Right lobe of liver (tissue), 6 donors: ENCODE data around the gene KLF11. TPM values are rescaled to one million over a fixed set of nuclear protein-coding genes. Genes with fewer than 3 reads are reported as not detected.

Experiments
- ATAC-seq, 4 donors: fragments of 200-7000 bp; cut with Tn5 transposase; one replicate each; pipeline ENCODE4 v1.9.1; 2020; ENCODE audit warnings: mild to moderate bottlenecking in 4 of 4, moderate library complexity in 4 of 4
- DNase-seq, 3 donors: peaks; one replicate each; pipeline ENCODE4 v3.0.0-alpha.2; 2020
- H3K27ac ChIP-seq, 3 donors: fragments of 200-600 bp; one replicate each; pipeline ENCODE4 v1.8.0; 2022
- H3K27me3 ChIP-seq, 2 donors: fragments of 200-600 bp; one replicate each; pipeline ENCODE4 v1.8.0; 2022
- H3K36me3 ChIP-seq, 4 donors: fragments of 200-600 bp; sonication (generic) in 1 of 4; one replicate each; pipeline versions ENCODE4 v1.5.1 to v1.8.0; 2017 to 2022; ENCODE audit warnings: control low read depth in 1 of 4
- H3K4me1 ChIP-seq, 4 donors: fragments of 200-600 bp; sonication (generic) in 1 of 4; one replicate each; pipeline versions ENCODE4 v1.5.1 to v1.8.0; 2017 to 2022; ENCODE audit warnings: control low read depth in 1 of 4
- H3K4me3 ChIP-seq, 3 donors: fragments of 200-600 bp; one replicate each; pipeline ENCODE4 v1.8.0; 2022
- H3K9me3 ChIP-seq, 4 donors: fragments of 200-600 bp; sonication (generic) in 1 of 4; one replicate each; pipeline versions ENCODE4 v1.5.1 to v1.8.0; 2017 to 2022; ENCODE audit warnings: control low read depth in 1 of 4
- POLR2A ChIP-seq: fragments of 450-650 bp; IDR thresholded peaks from one replicate; pipeline ENCODE4 v1.6.1; 2017; ENCODE audit warnings: antibody characterized with exemption, mild to moderate bottlenecking
- WGBS: methylation state at CpG from one replicate; pipeline ENCODE4 v1.1.6; 2018; ENCODE audit warnings: low coverage, low lambda C conversion rate; ENCODE audit not compliant: insufficient coverage; ENCODE audit errors: missing lambda C conversion rate; 5-methylcytosine and 5-hydroxymethylcytosine counted together
- intact Hi-C, 2 donors: fragments of 100-400 bp; cut with DNase I; formaldehyde crosslinking; loops; one replicate each; pipeline versions ENCODE4 v1.11.2 to v1.14.1; 2022
- total RNA-seq, 6 experiments: library from RNA; depleted of rRNA in 2 of 6; stranded (reverse); fragments of >200 nt in 2 of 6; fragmentation: NEBNext Ultra II Directional in 3 of 6; extraction: Animal tissue kit (Norgen Biotek cat#: 25700) in 3 of 6; gene quantifications; one replicate each; pipeline versions ENCODE4 v1.1.0 to v1.2.4, GENCODE V29; 2016 to 2023
- TF ChIP-seq, protein P1 (sequence below), 4 donors: fragments of 200-600 bp in 3 of 4; fragments of 450-650 bp in 1 of 4; IDR thresholded peaks; one replicate each; pipeline versions ENCODE4 v1.5.1 to v1.8.0; 2016 to 2022; ENCODE audit warnings: antibody characterized with exemption in 4 of 4, mild to moderate bottlenecking in 2 of 4
- donor health status: DM: no; HTN: yes; CAD: no.
- donor health status: DM: no; HTN: no; CAD: no.
- donor health status: DM: no; HTN: no; CAD: no.
- donor health status: DM: no; HTN: yes; CAD: no.
- donor health status: DM: no; HTN: yes; CAD: no.

Gene KLF11
- total RNA-seq, 6 experiments from 2014 or later: 10.9 to 40.1 (median 27.8) TPM

DNA sequence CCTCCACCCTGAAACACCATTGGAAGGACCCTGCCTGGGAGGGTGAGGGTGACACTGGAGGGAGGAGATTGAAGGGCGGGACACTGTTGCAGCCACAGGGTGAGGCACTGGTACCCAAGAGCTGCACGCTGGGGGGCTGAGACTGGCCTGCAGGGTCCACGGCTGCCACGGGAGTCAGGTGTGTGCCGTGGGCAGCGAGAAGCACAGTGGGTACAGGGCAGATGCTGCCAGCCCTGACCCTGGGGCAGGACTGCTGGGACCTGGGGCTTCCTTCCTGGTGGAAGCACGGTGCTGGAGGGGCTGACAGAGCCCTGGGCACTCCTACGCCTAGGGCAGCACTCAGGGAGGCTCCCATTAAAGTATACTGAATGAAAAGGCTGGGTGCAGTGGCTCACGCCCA lies 20.2 kb downstream of the KLF11 start:
- Histone ChIP-seq H3K4me3 (no peak overlapping the region), H3K36me3 (no peaks in the 10 kb centered on the region), H3K4me1 (no peaks in the 10 kb centered on the region), H3K27me3 (no peaks in the 10 kb centered on the region), H3K27ac (no peak overlapping the region), H3K9me3 (no peaks in the 10 kb centered on the region)
- ATAC-seq (no peak), DNase-seq (peak in 1 of 3 donors; percentile 34)
- 73% methylated on average over 3 of the region's 9 CpGs for WGBS
- intact Hi-C loops: no loop called here
- no peak for TF ChIP-seq POLR2A
- TF ChIP-seq, protein P1, sequence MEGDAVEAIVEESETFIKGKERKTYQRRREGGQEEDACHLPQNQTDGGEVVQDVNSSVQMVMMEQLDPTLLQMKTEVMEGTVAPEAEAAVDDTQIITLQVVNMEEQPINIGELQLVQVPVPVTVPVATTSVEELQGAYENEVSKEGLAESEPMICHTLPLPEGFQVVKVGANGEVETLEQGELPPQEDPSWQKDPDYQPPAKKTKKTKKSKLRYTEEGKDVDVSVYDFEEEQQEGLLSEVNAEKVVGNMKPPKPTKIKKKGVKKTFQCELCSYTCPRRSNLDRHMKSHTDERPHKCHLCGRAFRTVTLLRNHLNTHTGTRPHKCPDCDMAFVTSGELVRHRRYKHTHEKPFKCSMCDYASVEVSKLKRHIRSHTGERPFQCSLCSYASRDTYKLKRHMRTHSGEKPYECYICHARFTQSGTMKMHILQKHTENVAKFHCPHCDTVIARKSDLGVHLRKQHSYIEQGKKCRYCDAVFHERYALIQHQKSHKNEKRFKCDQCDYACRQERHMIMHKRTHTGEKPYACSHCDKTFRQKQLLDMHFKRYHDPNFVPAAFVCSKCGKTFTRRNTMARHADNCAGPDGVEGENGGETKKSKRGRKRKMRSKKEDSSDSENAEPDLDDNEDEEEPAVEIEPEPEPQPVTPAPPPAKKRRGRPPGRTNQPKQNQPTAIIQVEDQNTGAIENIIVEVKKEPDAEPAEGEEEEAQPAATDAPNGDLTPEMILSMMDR (IDR thresholded peaks at IDR 0.05): no peak

DNA sequence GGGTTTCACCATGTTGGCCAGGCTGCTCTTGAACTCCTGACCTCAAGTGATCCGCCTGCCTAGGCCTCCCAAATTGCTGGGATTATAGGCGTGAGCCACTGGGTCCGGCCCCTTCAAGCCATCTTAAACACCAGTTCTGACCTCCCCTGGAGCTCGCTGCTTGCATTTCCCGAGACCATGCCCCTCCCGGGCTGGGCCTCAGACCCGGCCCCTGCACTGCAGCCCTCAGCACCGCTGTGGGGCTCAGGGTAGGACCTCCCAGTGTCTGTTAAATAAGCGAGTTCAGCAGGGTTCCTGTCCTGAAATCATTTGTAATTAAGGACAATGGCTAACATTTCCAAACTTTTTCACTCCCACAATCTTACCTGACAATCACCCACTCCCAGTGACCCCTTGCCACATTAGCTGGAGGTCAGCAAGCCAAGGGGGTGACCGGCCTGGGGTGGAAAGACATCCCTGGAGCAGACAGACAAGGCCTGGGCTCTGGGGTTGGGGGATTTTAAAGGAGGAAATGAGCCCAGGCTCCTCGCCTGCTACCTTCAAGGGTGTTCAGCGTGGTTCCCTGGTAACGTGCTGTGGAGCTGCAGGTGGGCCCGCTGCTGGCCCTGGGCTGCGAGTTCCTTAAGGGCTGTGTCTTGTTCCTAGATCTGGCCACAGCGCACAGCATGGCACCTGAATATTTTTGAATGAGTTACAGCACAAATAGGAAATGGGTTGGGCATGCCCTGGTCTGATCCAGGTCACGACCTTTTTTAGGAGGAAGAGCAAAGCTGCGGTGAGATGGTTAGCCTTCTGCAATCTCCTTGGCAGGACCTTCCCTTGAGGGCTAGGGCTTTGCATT lies 21.8 kb downstream of the KLF11 start:
- H3K4me1 ChIP-seq: no peaks in the 10 kb centered on the region
- TF ChIP-seq, protein P1 (IDR thresholded peaks at IDR 0.05): no peak
- no peak for TF ChIP-seq POLR2A
- H3K27me3 ChIP-seq: no peaks in the 10 kb centered on the region
- 83% methylated on average over 6 of the region's 18 CpGs for WGBS
- no peak for ATAC-seq
- H3K36me3 ChIP-seq: no peaks in the 10 kb centered on the region
- no peak overlapping the region for H3K4me3 ChIP-seq
- peak in 1 of 3 donors; percentile 33 for DNase-seq
- intact Hi-C loops: no loop called here
- H3K27ac ChIP-seq: no peak overlapping the region
- no peaks in the 10 kb centered on the region for H3K9me3 ChIP-seq

DNA sequence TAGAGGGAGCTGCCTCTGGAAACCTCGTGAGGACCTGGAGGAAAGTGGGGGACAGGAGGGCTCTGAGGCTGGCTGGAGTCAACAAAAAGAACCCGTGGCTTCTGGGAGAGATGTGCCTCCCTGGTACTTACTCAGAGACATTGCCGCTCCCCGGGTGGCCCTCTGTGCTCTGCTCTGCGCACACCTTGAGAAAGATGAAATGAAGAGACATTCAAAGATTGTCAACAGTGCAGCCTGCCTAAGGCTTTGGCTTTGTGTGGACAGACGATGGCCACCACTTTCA lies 22.4 kb downstream of the KLF11 start:
- Histone ChIP-seq H3K27me3 (no peaks in the 10 kb centered on the region), H3K9me3 (no peaks in the 10 kb centered on the region), H3K4me3 (no peak overlapping the region), H3K36me3 (no peaks in the 10 kb centered on the region), H3K27ac (no peak overlapping the region), H3K4me1 (no peaks in the 10 kb centered on the region)
- TF ChIP-seq POLR2A: no peak
- TF ChIP-seq, protein P1 (IDR thresholded peaks at IDR 0.05): no peak
- WGBS: no CpG with 5 or more reads among the region's 6 CpGs
- ATAC-seq: no peak
- DNase-seq: peak in 1 of 3 donors; percentile 15
- intact Hi-C loops: no loop called here

DNA sequence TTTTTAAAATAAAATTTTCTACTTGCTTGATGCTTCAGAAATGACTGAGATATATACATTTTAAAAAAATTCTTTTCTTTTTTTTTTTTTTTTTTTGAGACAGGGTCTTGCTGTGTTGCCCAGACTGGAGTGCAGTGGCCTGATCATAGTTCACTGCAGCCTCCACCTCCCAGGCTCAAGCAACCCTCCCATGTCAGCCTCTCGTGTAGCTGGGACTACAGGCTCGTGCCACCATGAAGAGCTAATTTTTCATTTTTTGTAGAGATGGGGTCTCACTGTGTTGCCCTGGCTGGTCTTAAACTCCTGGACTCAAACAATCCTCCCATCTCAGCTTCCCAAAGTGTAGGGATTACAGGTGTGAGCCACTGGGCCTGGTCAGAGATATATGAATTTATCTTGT lies 24.0 kb downstream of the KLF11 start:
- DNase-seq: no peak
- 75% methylated on average over 2 of the region's 2 CpGs for WGBS
- Histone ChIP-seq H3K36me3 (no peaks in the 10 kb centered on the region), H3K27ac (no peak overlapping the region), H3K9me3 (no peaks in the 10 kb centered on the region), H3K4me1 (no peaks in the 10 kb centered on the region), H3K27me3 (no peaks in the 10 kb centered on the region), H3K4me3 (no peak overlapping the region)
- no peak for ATAC-seq
- TF ChIP-seq POLR2A: no peak
- TF ChIP-seq, protein P1 (IDR thresholded peaks at IDR 0.05): no peak
- intact Hi-C loops: no loop called here
